Activated naive CD8-positive, alpha-beta T cell treated with anti-CD3 and anti-CD28 coated beads, Interleukin-2, amount 10 ng/mL, durations not matched to agents 7 days and 5 days (primary cell): ENCODE data around the gene NBR1. TPM values are rescaled to one million over a fixed set of nuclear protein-coding genes. Genes with fewer than 3 reads are reported as not detected.
"Not testable (repeated sequence)": the region's sequence is repeated elsewhere in the genome, so short reads cannot be mapped to it uniquely, and the experiment has no call there.

Experiments used
- ATAC-seq: fragments of 150-1000 bp; cut with Tn5 transposase; one replicate; pipeline ENCODE4 v1.10.0; 2021; ENCODE audit warnings: low read depth, moderate library complexity
- POLR2A ChIA-PET: fragments of 350-600 bp; sonication (Branson Sonifier 250); formaldehyde crosslinking; loops from one replicate; lab custom pipeline; 2021; ENCODE audit warnings: antibody characterized with exemption; lab: Charles Lee
- DNase-seq: peaks from one replicate; pipeline ENCODE4 v3.0.0; 2021
- H3K27ac Mint-ChIP-seq: one replicate; pipeline ENCODE4 v1.8.0; 2022; ENCODE audit warnings: mild to moderate bottlenecking, mixed read lengths
- H3K27me3 Mint-ChIP-seq: one replicate; pipeline ENCODE4 v1.8.0; 2022; ENCODE audit warnings: mild to moderate bottlenecking, moderate library complexity, mixed read lengths
- H3K36me3 Mint-ChIP-seq: one replicate; pipeline ENCODE4 v1.8.0; 2021; ENCODE audit warnings: mild to moderate bottlenecking, mixed read lengths
- H3K4me1 Mint-ChIP-seq: one replicate; pipeline ENCODE4 v1.8.0; 2021; ENCODE audit warnings: mixed read lengths
- H3K4me3 Mint-ChIP-seq: one replicate; pipeline ENCODE4 v1.8.0; 2022; ENCODE audit warnings: mild to moderate bottlenecking, moderate library complexity, mixed read lengths
- H3K9me3 Mint-ChIP-seq: one replicate; pipeline ENCODE4 v1.8.0; 2021; ENCODE audit warnings: mixed read lengths
- total RNA-seq, 2 experiments: library from RNA; stranded (reverse); gene quantifications; one replicate each; pipeline ENCODE4 v1.2.3, GENCODE V29; 2021

Gene NBR1
- total RNA-seq, 2 experiments from 2014 or later: 60.5 to 67.4 TPM

GRCh38 chr17:43170140-43170765, 761 bp upstream of the NBR1 start:
- peaks cover 10% of the 10 kb centered on the region for H3K36me3 Mint-ChIP-seq
- H3K4me1 Mint-ChIP-seq: peaks cover 24% of the 10 kb centered on the region
- peak; percentile 80 for DNase-seq
- H3K27ac Mint-ChIP-seq: no peak overlapping the region
- ATAC-seq: peak; percentile 80
- H3K4me3 Mint-ChIP-seq: no peak overlapping the region
- H3K27me3 Mint-ChIP-seq: no peaks in the 10 kb centered on the region
- POLR2A ChIA-PET: interaction anchor here (0.6 to 3.3 kb wide), 8 partner anchors 43 to 1213 kb away, joined by 3 to 25 read pairs (median 4); partner anchors contain the start of genes BRCA1 and VAT1
- no peaks in the 10 kb centered on the region for H3K9me3 Mint-ChIP-seq

DNA sequence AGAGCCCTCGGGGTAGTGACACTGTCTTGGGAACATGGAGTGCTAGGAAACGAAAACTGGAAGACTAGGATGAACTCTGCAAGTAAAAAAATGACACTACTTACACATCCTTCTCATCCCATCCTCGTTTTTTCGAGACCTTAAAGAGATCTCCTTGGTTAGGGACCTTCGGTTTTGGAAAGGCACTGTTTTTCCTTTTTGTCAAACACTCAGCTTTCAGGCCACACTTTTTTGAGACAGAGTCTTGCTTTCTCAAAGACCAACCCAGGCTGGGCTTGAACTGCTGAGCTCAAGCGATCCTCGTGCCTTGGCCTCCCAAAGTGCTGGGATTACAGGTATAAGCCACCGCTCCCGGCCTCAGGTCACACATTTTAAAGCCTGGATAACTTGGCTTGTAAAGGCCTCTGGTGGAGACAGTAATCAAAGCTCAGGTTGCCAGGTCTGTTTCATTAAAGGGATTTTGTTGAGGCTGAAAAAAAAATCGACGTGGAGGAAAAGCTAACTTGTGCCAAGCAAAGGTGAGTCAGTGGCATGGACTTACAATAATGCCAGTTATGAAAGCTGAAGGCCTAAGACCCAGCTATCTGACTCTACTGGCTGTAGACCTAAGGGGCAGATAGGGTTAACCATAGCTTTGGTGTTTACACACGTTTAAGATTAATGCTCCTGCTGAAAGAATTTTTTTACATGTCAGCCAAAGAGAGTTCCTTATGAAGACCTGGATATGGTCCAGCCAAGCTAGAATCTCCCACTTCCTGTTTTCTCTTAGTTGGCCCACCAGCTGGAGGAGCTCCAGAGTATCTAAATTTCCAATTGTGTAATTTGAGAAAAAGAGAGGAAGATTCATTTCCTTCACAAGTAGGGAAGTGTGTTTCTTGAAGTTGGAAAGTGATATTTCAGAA, 823 bp downstream of the NBR1 start:
- no peak for ATAC-seq
- H3K9me3 Mint-ChIP-seq: no peaks in the 10 kb centered on the region
- H3K4me3 Mint-ChIP-seq: no peak overlapping the region
- no peaks in the 10 kb centered on the region for H3K27me3 Mint-ChIP-seq
- POLR2A ChIA-PET: interaction anchor here (0.7 to 3.7 kb wide), 12 partner anchors 40 to 217 kb away, joined by 3 to 51 read pairs (median 4); partner anchors contain the start of genes BRCA1, RPL27 and TMEM106A
- peak; percentile 34 for DNase-seq
- H3K36me3 Mint-ChIP-seq: peaks cover 20% of the 10 kb centered on the region
- H3K27ac Mint-ChIP-seq: no peak overlapping the region
- peaks cover 32% of the 10 kb centered on the region for H3K4me1 Mint-ChIP-seq

GRCh38 chr17:43175213-43176118, 4.5 kb downstream of the NBR1 start:
- Mint-ChIP-seq H3K36me3 (peaks cover 29% of the 10 kb centered on the region), H3K27ac (peak overlapping the region; percentile 83), H3K27me3 (no peaks in the 10 kb centered on the region), H3K4me3 (peak overlapping the region; percentile 53), H3K9me3 (no peaks in the 10 kb centered on the region), H3K4me1 (peaks cover 31% of the 10 kb centered on the region)
- POLR2A ChIA-PET: interaction anchor here (1.0 kb wide), 1 partner anchor 140 kb away, joined by 3 read pairs; no protein-coding TSS in a partner anchor
- ATAC-seq (no peak), DNase-seq (no peak)

GRCh38 chr17:43176119-43176570, 5.1 kb downstream of the NBR1 start:
- H3K36me3 Mint-ChIP-seq: peaks cover 32% of the 10 kb centered on the region
- peaks cover 31% of the 10 kb centered on the region for H3K4me1 Mint-ChIP-seq
- peak; percentile 13 for ATAC-seq
- POLR2A ChIA-PET: interaction anchor here (0.6 to 1.0 kb wide), 2 partner anchors 139 to 171 kb away, joined by 3 to 5 read pairs; no protein-coding TSS in a partner anchor
- H3K9me3 Mint-ChIP-seq: no peaks in the 10 kb centered on the region
- H3K27me3 Mint-ChIP-seq: no peaks in the 10 kb centered on the region
- peak overlapping the region; percentile 83 for H3K27ac Mint-ChIP-seq
- peak overlapping the region; percentile 53 for H3K4me3 Mint-ChIP-seq
- DNase-seq: no peak

DNA sequence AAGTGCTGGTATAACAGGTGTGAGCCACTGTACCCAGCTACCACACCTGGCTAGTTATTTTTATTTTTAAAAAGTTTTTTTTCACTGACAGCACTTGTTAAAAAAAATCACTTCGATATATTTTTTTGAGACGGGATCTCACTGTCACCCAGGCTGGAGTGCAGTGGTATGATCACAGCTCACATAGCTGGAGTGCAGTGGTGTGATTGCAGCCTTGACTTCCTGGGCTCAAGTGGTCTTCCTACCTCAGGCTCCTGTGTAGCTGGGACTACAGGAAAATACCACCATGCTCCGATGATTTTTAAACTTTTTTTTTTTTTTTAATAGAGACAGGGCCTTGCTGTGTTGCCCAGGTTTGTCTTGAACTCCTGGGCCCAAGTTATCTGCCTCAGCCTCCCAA, 12.9 kb downstream of the NBR1 start:
- H3K4me1 Mint-ChIP-seq: no peaks in the 10 kb centered on the region
- H3K9me3 Mint-ChIP-seq: peaks cover 1% of the 10 kb centered on the region
- ATAC-seq: no peak
- H3K27ac Mint-ChIP-seq: no peak overlapping the region
- POLR2A ChIA-PET: interaction anchor here (0.6 to 0.7 kb wide), 2 partner anchors 285 to 441 kb away, joined by 3 to 4 read pairs; no protein-coding TSS in a partner anchor
- DNase-seq: no peak
- H3K36me3 Mint-ChIP-seq: peaks cover 18% of the 10 kb centered on the region
- no peaks in the 10 kb centered on the region for H3K27me3 Mint-ChIP-seq
- H3K4me3 Mint-ChIP-seq: no peak overlapping the region

DNA sequence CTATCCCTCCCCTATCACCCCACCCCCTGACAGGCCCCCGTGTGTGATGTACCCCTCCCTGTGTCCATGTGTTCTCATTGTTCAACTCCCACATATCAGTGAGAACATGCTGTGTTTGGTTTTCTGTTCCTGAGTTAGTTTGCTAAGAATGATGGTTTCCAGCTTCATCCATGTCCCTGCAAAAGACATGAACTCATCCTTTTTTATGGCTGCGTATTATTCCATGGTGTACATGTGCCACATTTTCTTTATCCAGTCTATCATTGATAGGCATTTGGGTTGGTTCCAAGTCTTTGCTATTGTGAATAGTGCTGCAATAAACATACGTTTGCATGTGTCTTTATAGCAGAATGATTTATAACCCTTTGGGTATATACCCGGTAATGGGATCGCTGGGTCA, 15.6 kb downstream of the NBR1 start:
- H3K36me3 Mint-ChIP-seq: peaks cover 28% of the 10 kb centered on the region
- not testable (repeated sequence) for H3K27me3 Mint-ChIP-seq

GRCh38 chr17:43193251-43193650, 22.2 kb downstream of the NBR1 start:
- Mint-ChIP-seq H3K9me3 (no peaks in the 10 kb centered on the region), H3K27ac (no peak overlapping the region), H3K4me1 (peaks cover 4% of the 10 kb centered on the region), H3K27me3 (no peaks in the 10 kb centered on the region), H3K4me3 (no peak overlapping the region), H3K36me3 (peaks cover 34% of the 10 kb centered on the region)
- ATAC-seq (no peak), DNase-seq (no peak)
- POLR2A ChIA-PET: no interaction called here

More for the DNA sequence above, 15.6 kb downstream of the NBR1 start:
- DNase-seq, H3K9me3 Mint-ChIP-seq, ATAC-seq, H3K4me3 Mint-ChIP-seq, H3K27ac Mint-ChIP-seq, H3K4me1 Mint-ChIP-seq: not testable (repeated sequence)
- POLR2A ChIA-PET: interaction anchor here (0.5 to 0.7 kb wide), 2 partner anchors 13 to 608 kb away, joined by 3 to 4 read pairs; no protein-coding TSS in a partner anchor

DNA sequence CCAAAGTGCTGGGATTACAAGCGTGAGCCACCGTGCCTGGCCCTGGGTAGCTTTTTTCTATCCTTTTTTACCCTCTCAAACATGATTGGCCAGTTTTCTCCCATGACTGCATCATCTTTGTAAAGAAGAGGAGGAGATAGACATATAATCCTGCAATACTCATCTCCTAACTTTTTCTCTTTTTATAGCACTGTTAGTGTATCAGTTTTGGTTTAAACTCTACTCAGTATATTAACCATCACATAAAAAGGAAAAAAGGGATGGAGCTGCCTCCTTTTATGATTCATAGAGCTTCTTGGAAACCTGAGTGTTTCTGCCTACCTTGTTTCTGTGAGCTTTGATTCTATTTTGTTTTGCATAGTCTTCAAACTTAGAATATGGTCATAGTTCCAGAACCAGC, 28.6 kb downstream of the NBR1 start:
- Mint-ChIP-seq H3K4me3 (no peak overlapping the region), H3K9me3 (no peaks in the 10 kb centered on the region), H3K4me1 (peaks cover 5% of the 10 kb centered on the region), H3K27me3 (no peaks in the 10 kb centered on the region), H3K36me3 (peaks cover 25% of the 10 kb centered on the region), H3K27ac (no peak overlapping the region)
- DNase-seq (no peak), ATAC-seq (no peak)
- POLR2A ChIA-PET: interaction anchor here (0.7 to 1.8 kb wide), 7 partner anchors 9 to 169 kb away, joined by 3 to 5 read pairs (median 4); partner anchors contain the start of gene TMEM106A

- POLR2A ChIA-PET: interaction anchor here (0.7 to 1.8 kb wide), 6 partner anchors 9 to 168 kb away, joined by 3 to 7 read pairs (median 4); partner anchors contain the start of gene TMEM106A
- H3K4me3 Mint-ChIP-seq: no peak overlapping the region
- H3K27me3 Mint-ChIP-seq: no peaks in the 10 kb centered on the region
- ATAC-seq (no peak), DNase-seq (no peak)
- peaks cover 26% of the 10 kb centered on the region for H3K36me3 Mint-ChIP-seq
- no peak overlapping the region for H3K27ac Mint-ChIP-seq
- H3K4me1 Mint-ChIP-seq: peaks cover 5% of the 10 kb centered on the region
- H3K9me3 Mint-ChIP-seq: no peaks in the 10 kb centered on the region
Measured at GRCh38 chr17:43200127-43200526, 29.1 kb downstream of the NBR1 start.

GRCh38 chr17:43203013-43203412, 32.0 kb downstream of the NBR1 start:
- H3K36me3 Mint-ChIP-seq: peaks cover 31% of the 10 kb centered on the region
- POLR2A ChIA-PET, H3K27me3 Mint-ChIP-seq, H3K4me3 Mint-ChIP-seq, H3K4me1 Mint-ChIP-seq, ATAC-seq, H3K27ac Mint-ChIP-seq, DNase-seq, H3K9me3 Mint-ChIP-seq: not testable (repeated sequence)

DNA sequence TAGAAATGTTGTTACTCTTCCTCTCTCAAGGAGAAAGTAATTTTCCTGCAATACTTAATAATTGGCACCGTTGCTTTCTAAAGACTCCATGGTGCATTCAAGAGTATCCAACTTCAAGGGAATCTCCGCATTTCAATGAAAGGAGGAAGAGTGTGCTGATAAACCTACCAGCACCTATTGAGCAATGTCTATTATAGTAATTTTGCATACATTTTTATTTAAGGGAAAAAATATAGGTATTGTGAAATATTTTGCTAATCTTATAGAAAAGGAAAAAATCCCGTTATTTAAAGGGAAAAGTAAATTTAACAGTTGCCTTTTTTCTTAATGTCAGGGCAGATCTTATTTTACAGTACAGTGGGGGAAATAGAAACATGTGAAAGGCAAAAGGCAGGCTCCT, 39.6 kb downstream of the NBR1 start:
- Mint-ChIP-seq H3K36me3 (peaks cover 11% of the 10 kb centered on the region), H3K27ac (peak overlapping the region; percentile 94)

DNA sequence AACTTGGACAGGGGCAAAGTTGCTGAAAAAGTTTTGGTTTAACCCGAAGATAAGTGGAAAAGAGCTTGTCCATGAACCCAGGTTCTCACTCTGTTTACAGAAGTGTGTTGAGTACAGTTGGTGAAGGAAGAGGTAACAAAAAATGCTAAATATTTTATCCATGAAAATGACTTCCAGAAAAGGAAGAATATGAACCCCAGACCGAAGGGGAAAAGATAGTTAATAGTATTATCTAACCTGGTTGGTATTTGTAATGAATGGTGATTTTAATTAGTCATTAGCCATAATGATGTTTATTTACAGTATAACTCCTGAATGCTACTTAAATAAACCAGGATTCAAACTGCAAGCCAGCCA, 40.1 kb downstream of the NBR1 start:
- Mint-ChIP-seq H3K4me1 (peaks cover 18% of the 10 kb centered on the region), H3K36me3 (peaks cover 14% of the 10 kb centered on the region), H3K27me3 (no peaks in the 10 kb centered on the region), H3K27ac (peak overlapping the region; percentile 94), H3K4me3 (peak overlapping the region; percentile 98), H3K9me3 (no peaks in the 10 kb centered on the region)
- ATAC-seq (no peak), DNase-seq (no peak)
- POLR2A ChIA-PET: interaction anchor here (0.6 to 10.4 kb wide), 12 partner anchors 9 to 273 kb away, joined by 3 to 221 read pairs (median 6); partner anchors contain the start of genes BRCA1, DHX8, NBR1 and RPL27

More for the DNA sequence above, 39.6 kb downstream of the NBR1 start:
- Mint-ChIP-seq H3K4me1 (peaks cover 18% of the 10 kb centered on the region), H3K9me3 (no peaks in the 10 kb centered on the region), H3K27me3 (no peaks in the 10 kb centered on the region), H3K4me3 (peak overlapping the region; percentile 98)
- POLR2A ChIA-PET: interaction anchor here (1.0 to 10.4 kb wide), 5 partner anchors 37 to 212 kb away, joined by 3 to 221 read pairs (median 11); partner anchors contain the start of genes NBR1 and RPL27
- ATAC-seq (no peak), DNase-seq (no peak)
